NT2/D1 (cell line): ENCODE measurements around the gene STK24.

ENCODE experiments used
- SUZ12 ChIP-seq: IDR thresholded peaks from 2 replicates; pipeline ENCODE4 v1.6.1; 2011; ENCODE audit not compliant: insufficient read length, insufficient read depth; ENCODE audit errors: extremely low read depth
- YY1 ChIP-seq: IDR thresholded peaks from 2 replicates; pipeline ENCODE4 v1.6.1; 2011; ENCODE audit not compliant: insufficient read length, insufficient read depth
- ZNF274 ChIP-seq: IDR thresholded peaks from 2 replicates; pipeline ENCODE4 v1.6.1; 2011; ENCODE audit warnings: mild to moderate bottlenecking, low read depth, low read length

DNA sequence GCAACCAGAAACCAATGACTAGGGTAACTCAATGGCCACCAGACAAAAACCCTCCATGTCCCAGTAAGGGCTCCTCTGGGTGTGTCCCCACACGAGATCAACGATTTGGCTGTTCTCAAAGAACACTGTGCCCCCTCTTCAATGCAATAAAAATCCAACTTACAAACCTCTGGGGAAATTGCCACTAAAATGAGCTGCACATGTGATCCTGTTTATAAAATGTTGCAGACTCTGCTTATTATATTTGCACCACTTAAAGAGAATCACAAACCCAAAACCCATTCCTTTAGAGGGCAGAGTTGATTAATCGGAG lies 80.5 kb downstream of the STK24 start:
- TF ChIP-seq SUZ12: no peak
- TF ChIP-seq YY1: no peak
- no peak for TF ChIP-seq ZNF274
